H1 (cell line): ENCODE data around the gene CHD9.

Source experiments
- CREB1 ChIP-seq: IDR thresholded peaks from 2 replicates; pipeline ENCODE4 v1.6.1; 2012; ENCODE audit warnings: inconsistent platforms
- CTCF ChIP-seq, 3 experiments: IDR thresholded peaks; 1 replicate in 2 of 3; 2 replicates in 1 of 3; pipeline versions ENCODE4 v1.5.1 to v1.6.1; 2011; ENCODE audit warnings: low read length in 3 of 3, mild to moderate bottlenecking in 3 of 3, inconsistent platforms in 2 of 3, low read depth in 1 of 3, moderate library complexity in 1 of 3; ENCODE audit not compliant: insufficient read depth in 1 of 3; ENCODE audit errors: control extremely low read depth in 1 of 3
- EZH2 ChIP-seq: fragments of 200-600 bp; sonication (generic); IDR thresholded peaks from 2 replicates; pipeline ENCODE4 v1.7.1; 2012; ENCODE audit warnings: low read depth, mild to moderate bottlenecking, moderate library complexity, low read length, inconsistent platforms; ENCODE audit not compliant: severe bottlenecking
- MAFK ChIP-seq: IDR thresholded peaks from 2 replicates; pipeline ENCODE4 v1.6.1; 2012; ENCODE audit warnings: low read depth, mild to moderate bottlenecking, improper control_type of control experiment, low read length
- POLR2A ChIP-seq, 2 experiments: IDR thresholded peaks; 1 replicate in 1 of 2; 2 replicates in 1 of 2; pipeline ENCODE4 v1.6.1; 2011; ENCODE audit warnings: low read depth in 2 of 2, low read length in 2 of 2, mild to moderate bottlenecking in 2 of 2; ENCODE audit errors: control extremely low read depth in 1 of 2
- RAD21 ChIP-seq, 2 experiments: IDR thresholded peaks in 1 of 2; conservative IDR thresholded peaks in 1 of 2; 2 replicates each; pipeline ENCODE4 v1.6.1; 2011; ENCODE audit warnings: low read depth in 2 of 2, low read length in 2 of 2, improper control_type of control experiment in 1 of 2, inconsistent platforms in 1 of 2, mild to moderate bottlenecking in 1 of 2, moderate library complexity in 1 of 2
- TCF12 ChIP-seq: IDR thresholded peaks from 2 replicates; pipeline ENCODE4 v1.6.1; 2011; ENCODE audit warnings: low read depth, mild to moderate bottlenecking, low read length

GRCh38 chr16:53078247-53078646 lies 23.5 kb downstream of the CHD9 start:
- no peak for TF ChIP-seq RAD21 (IDR thresholded peaks at IDR 0.05 in 1 of 2, conservative IDR thresholded peaks at IDR 0.05 in 1 of 2; ENCODE audit: low read depth in 2 of 2, low read length in 2 of 2)
- no peak for TF ChIP-seq POLR2A (IDR thresholded peaks at IDR 0.05; ENCODE audit: control extremely low read depth in 1 of 2, low read depth in 2 of 2, low read length in 2 of 2)
- no peak for TF ChIP-seq TCF12
- TF ChIP-seq CTCF (IDR thresholded peaks at IDR 0.05; ENCODE audit: control extremely low read depth in 1 of 3, insufficient read depth in 1 of 3, low read depth in 1 of 3, low read length in 3 of 3), result no peak
- no peak for TF ChIP-seq CREB1
- no peak for TF ChIP-seq EZH2
- no peak for TF ChIP-seq MAFK
